HG03159 (cell line): ENCODE results near the gene EPN2.

Source experiments
- ATAC-seq: cut with Tn5 transposase; IDR thresholded peaks from one replicate; pipeline ENCODE4 v1.9.1; 2021; ENCODE audit warnings: mild to moderate bottlenecking, moderate library complexity; ENCODE audit not compliant: unreplicated experiment

Gene EPN2

DNA sequence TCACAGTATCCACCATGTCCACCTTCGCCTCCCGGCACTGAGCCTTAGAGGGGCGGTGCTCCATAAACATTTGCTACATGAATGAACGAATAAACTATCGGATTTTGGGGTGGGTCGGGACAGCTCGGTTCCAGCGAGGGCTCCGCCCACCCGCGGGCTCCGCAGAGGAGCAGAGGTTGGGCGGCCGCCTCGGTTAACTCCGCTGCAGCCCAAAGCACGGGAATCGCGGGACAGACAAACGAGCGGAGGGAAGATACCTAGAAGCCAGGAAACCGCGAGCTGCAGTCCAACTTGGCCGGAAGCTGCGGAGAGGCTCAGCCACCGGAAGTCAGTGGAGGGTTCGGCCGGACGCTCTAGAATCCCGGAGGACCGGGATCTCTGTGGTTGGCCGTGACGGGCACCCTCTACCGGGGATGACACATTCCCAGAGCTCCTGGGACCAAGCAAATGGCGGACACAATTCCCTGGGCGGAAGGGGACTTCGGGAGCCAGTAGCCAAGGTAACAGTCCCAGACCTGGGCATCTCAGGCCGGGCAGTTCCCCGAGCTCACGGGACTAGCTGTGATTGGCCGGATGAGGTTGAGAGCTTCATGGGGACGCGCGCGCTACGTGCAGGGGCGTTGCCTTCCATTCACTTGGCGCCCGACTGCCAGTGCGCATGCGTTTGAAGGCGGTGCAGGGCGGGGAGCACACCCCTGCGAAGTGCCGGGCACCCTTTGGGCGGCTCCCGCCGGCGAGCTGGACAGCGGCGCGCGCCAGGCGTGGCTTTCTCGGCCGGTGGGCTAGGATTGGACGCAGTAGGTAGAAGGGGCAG is 140.6 kb downstream of the EPN2 start:
- peak; percentile 92 for ATAC-seq

DNA sequence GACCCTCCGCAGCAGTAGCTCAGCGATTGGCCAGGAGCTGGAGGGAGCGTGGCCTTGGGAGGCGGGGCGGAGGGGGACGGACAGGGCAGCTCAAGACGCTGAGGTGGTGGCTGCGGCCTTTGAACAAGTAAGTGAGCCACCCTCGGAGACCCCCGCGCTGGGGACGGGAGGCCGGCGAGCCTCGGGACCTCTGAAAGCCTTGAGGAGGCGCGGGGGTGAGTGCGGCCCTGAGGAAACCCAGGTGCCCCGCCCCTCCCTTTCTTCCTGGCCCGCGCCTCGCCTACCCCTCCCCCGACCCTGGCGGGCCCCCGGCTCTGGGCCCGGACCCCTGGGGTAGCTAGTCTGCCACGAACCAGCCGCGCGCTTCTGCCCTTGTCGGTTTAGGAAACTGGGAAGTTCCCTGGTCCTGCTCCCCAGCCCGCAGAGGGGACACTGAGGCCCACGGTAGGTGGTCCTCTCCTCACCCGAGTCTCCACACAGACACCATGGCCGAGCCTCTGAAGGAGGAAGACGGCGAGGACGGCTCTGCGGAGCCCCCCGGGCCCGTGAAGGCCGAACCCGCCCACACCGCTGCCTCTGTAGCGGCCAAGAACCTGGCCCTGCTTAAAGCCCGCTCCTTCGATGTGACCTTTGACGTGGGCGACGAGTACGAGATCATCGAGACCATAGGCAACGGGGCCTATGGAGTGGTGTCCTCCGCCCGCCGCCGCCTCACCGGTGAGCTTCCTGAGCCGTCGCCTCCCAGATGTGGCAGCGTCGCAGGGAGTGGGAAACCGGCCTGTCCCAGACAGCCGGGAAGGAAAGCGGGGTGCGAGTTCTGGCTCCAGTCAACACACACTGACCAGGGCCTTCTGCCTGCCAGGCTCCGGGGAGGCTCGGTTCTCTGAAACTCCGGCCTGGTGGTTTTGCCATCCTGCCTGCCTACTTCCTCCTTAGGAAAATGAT is 141.5 kb downstream of the EPN2 start, which contains the start of gene MAPK7:
MAPK7 (plus strand) TSS at position 83 of the 945 bp plus-strand sequence; CDS start at position 486, 403 bp downstream.
- peak; percentile 12 for ATAC-seq

DNA sequence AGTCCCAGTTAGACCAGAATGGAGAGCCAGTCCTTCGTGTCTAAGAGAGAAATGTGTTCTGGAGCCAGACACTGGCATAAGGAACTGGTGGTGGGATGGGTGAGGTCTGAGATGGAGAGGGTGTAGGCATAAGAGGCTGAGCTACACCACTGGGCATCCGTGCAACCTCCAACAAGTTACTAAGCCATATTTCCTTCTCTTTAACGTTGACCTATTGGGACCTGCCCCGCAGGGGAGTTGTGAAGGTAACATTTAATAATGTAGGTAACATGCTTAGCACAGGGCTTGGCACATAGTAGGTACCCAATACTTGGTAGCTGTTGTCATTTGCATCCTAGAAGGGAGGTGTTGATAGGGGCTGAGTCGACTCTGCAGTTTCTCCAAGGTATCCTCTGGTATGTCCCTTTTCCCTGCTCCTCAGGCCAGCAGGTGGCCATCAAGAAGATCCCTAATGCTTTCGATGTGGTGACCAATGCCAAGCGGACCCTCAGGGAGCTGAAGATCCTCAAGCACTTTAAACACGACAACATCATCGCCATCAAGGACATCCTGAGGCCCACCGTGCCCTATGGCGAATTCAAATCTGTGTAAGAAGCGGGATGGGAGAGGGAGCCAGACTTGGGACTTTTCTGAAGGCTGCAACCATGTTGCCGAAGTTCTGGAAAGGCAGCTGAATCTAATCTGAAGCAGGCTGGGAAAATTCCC is 142.3 kb downstream of the EPN2 start:
- ATAC-seq = no peak

DNA sequence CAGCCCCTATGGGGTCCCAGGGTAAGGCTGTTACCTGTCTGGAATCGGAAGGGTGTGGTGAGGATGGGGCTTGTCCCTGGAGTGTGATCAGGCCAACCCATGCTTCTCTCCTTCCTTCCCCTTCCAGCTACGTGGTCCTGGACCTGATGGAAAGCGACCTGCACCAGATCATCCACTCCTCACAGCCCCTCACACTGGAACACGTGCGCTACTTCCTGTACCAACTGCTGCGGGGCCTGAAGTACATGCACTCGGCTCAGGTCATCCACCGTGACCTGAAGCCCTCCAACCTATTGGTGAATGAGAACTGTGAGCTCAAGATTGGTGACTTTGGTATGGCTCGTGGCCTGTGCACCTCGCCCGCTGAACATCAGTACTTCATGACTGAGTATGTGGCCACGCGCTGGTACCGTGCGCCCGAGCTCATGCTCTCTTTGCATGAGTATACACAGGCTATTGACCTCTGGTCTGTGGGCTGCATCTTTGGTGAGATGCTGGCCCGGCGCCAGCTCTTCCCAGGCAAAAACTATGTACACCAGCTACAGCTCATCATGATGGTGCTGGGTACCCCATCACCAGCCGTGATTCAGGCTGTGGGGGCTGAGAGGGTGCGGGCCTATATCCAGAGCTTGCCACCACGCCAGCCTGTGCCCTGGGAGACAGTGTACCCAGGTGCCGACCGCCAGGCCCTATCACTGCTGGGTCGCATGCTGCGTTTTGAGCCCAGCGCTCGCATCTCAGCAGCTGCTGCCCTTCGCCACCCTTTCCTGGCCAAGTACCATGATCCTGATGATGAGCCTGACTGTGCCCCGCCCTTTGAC is 143.5 kb downstream of the EPN2 start:
- no peak for ATAC-seq

DNA sequence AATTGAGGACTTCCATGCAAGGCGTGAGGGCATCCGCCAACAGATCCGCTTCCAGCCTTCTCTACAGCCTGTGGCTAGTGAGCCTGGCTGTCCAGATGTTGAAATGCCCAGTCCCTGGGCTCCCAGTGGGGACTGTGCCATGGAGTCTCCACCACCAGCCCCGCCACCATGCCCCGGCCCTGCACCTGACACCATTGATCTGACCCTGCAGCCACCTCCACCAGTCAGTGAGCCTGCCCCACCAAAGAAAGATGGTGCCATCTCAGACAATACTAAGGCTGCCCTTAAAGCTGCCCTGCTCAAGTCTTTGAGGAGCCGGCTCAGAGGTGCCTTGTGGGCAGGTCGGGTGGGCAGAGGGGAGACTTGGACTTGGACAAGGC is 144.2 kb downstream of the EPN2 start:
- no peak for ATAC-seq

DNA sequence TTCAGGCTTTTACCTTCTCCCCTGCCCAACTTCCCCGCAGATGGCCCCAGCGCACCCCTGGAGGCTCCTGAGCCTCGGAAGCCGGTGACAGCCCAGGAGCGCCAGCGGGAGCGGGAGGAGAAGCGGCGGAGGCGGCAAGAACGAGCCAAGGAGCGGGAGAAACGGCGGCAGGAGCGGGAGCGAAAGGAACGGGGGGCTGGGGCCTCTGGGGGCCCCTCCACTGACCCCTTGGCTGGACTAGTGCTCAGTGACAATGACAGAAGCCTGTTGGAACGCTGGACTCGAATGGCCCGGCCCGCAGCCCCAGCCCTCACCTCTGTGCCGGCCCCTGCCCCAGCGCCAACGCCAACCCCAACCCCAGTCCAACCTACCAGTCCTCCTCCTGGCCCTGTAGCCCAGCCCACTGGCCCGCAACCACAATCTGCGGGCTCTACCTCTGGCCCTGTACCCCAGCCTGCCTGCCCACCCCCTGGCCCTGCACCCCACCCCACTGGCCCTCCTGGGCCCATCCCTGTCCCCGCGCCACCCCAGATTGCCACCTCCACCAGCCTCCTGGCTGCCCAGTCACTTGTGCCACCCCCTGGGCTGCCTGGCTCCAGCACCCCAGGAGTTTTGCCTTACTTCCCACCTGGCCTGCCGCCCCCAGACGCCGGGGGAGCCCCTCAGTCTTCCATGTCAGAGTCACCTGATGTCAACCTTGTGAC is 144.7 kb downstream of the EPN2 start:
- no peak for ATAC-seq

DNA sequence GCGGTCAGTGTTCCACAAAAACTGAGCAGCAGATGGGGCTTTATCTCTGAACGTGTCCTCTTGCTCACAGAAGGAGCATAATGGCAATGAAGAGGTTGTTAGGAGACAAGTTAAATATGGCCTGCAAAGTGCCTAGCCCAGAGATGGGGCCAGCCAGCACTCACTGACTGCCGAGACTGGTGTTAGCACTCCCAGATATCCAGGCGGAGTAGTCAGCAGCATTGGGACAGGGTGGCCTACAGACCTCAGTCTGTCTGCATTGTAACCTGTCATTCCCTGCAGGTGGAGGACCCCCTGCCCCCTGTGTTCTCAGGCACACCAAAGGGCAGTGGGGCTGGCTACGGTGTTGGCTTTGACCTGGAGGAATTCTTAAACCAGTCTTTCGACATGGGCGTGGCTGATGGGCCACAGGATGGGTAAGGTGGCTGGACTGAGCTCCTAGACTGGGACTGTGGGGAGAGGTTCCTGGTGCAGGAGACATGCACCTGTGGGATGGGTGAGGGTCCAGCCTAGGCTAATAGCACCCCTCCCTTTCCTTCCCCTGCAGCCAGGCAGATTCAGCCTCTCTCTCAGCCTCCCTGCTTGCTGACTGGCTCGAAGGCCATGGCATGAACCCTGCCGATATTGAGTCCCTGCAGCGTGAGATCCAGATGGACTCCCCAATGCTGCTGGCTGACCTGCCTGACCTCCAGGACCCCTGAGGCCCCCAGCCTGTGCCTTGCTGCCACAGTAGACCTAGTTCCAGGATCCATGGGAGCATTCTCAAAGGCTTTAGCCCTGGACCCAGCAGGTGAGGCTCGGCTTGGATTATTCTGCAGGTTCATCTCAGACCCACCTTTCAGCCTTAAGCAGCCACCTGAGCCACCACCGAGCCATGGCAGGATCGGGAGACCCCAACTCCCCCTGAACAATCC is 145.6 kb downstream of the EPN2 start:
- ATAC-seq = no peak

DNA sequence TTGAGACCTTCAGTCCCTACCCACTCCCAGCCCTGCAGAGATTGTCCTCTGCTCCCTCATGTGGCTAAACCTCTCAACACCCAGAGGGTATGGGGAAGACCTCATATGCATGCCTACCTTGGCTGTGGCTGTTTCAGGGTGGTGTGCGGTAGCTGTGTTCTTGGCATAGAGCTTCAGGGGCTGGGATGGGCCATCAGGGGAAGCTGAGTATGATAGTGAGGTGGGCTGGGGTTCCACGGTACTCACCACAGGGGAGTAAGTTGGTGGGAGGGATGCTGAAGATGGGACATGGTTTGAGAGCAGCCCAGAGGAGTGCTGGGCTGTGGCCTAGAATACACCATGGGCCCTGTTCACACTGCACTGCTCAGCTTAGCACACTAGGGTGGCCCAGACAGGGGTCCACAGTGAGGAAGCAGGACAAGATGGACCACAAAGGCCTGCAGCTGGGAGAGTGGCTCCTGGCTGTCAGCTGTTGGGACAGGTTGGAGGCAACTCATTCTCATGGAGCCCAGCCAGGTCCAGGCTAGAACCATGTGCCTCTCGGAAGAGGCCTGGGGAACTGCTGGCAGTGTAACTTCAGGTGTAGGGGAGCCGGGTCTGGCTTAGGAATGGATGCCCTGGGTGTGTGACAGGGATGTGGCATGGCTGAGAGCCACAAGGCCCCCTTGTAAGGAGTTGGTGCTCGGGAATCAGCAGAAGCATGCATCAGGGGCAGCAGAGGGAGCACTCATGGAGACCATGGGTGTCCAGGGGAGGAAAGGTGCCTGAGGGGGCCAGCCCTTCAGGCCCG is 146.7 kb downstream of the EPN2 start:
- ATAC-seq = no peak

DNA sequence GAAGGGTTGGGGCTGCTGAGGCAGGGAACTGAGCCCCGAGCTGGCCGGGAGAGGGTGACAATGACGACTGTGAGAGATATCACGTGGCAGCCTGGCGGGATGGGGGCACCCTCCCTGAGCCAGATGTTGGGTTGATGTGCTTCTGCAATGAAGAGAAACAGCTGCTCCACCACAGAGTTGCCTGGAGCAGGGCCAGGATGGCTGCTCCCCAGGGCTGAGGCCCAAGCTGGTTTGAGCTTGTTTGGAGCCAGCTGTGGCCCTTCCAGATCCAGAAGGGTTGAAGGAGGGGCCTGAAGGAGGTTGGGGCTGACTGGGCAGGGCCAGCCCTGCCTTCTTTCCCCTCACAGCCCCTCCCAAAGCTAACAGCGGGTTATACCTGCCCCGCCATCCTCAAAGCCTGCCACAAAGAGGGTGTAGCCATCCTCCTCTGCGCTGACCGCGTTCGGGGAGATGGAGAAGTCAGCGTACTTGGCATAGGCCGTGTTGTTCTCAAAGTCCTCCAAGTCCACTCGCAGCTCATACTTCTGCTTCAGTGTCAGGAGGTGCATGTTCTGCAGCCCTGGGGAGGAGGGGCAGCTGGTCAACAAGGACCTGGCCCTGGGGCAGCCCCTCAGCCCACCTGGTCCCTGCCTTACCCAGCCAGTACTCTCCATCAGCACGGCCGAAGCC is 147.7 kb downstream of the EPN2 start:
- no peak for ATAC-seq

DNA sequence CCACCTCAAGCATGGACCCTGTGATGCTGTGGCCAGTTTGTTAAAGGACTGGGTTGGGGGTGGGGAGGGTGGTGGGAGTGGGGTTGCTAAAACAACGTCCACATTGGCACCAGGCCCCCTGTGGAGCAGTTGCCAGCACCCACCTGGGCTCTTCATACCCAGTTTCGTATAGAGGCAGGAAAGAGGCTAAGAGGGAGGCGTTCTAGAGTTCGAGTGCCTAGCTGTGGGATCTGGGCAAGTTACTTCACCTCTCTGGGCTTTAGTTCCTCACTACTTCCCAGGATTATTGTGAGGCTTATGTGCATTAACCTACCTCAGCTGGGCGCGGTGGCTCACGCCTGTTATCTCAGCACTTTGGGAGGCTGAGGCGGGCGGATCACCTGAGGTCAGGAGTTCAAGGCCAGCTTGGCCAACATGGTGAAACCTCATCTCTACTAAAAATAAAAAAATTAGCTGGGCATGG is 148.4 kb downstream of the EPN2 start:
- no peak for ATAC-seq
